ENCODE results near the gene CACNG3.
A peak's percentile ranks its signal among the peaks of the same experiment; 100 is the strongest.
"Not testable (repeated sequence)": the region's sequence is repeated elsewhere in the genome, so short reads cannot be mapped to it uniquely, and the experiment has no call there.

The CACNG3 gene

DNA sequence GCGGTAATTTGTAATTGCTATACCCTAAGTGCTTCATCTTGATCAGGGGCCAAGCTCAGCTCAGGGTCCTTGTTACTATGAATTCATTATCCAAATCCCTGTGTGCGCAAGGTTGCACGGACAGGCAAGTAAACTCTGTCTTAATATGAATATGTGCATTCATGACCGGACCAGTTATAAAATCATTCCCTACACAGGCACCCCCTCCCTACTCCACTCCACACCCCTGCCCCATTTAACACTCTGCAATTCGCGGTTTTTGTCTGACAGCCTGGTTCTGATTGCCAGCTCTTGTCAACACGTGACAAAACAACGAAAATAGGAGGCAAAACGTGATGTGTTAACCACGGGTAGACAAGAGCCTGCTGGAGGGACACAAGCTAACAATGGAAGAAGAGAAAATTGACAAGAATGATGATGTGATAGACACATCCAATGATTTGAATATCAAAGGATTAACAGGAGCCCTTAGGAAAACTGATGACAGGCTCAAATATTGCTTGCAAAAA lies 76.5 kb downstream of the CACNG3 start:
- 83 to 88% methylated on average over 5 to 7 of the region's 10 CpGs for WGBS, 2 experiments (ENCODE audit: insufficient coverage in 2 of 2)
- Histone ChIP-seq H3K4me3 (ENCODE audit: extremely low read depth, insufficient read depth, low read length, poor library complexity, severe bottlenecking) (no peak overlapping the region), H3K4me1 (ENCODE audit: control insufficient read depth, insufficient read depth, low read length, poor library complexity, severe bottlenecking) (no peaks in the 10 kb centered on the region), H3K36me3 (ENCODE audit: control insufficient read depth, insufficient read depth, low read length) (no peaks in the 10 kb centered on the region), H3K9me3 (ENCODE audit: control insufficient read depth, low read length) (no peaks in the 10 kb centered on the region), H3K27ac (ENCODE audit: low read depth, low read length, severe bottlenecking) (no peak overlapping the region)

DNA sequence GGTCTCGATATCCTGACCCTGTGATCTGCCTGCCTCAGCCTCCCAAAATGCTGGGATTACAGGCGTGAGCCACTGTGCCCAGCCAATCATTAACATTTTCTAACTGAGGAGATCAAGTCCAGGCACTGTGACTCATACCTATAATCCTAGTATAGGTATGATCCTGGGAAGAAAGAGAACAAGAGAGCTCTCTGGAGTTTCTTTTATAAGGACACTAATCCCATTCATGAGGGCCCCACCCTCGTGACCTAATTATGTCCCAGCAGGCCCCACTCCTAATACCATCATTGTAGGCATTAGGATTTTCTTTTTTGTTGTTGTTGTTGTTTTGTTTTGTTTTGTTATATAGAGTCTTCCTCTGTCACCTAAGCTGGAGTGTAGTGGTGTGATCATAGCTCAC lies 80.4 kb downstream of the CACNG3 start:
- 93% methylated on average over 2 of the region's 3 CpGs for WGBS, 2 experiments (ENCODE audit: insufficient coverage in 2 of 2)
- Histone ChIP-seq H3K27ac (ENCODE audit: low read depth, low read length, severe bottlenecking) (no peak overlapping the region), H3K4me3 (ENCODE audit: extremely low read depth, insufficient read depth, low read length, poor library complexity, severe bottlenecking) (no peak overlapping the region)

DNA sequence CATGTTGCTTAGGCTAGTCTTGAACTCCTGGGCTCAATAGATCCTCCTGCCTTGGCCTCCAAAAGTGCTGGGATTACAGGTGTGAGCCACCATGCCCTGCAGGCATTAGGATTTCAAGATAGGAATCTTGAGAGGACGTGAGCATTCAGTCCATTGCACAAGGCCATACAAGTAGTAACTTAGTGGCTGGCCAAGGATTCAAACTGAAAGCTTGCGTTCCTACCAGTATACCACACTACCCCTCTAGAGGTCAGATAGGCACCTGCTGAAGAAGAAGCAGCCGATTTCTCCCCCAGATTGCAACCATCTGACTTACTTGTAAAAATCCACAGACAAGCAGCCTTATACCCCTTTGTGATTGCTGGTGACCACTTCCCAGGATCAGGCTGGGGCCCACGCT lies 80.9 kb downstream of the CACNG3 start:
- no peaks in the 10 kb centered on the region for H3K4me1 ChIP-seq (ENCODE audit: control insufficient read depth, insufficient read depth, low read length, poor library complexity, severe bottlenecking)
- H3K27ac ChIP-seq (ENCODE audit: low read depth, low read length, severe bottlenecking), result no peak overlapping the region
- no peaks in the 10 kb centered on the region for H3K9me3 ChIP-seq (ENCODE audit: control insufficient read depth, low read length)
- no peaks in the 10 kb centered on the region for H3K36me3 ChIP-seq (ENCODE audit: control insufficient read depth, insufficient read depth, low read length)
- 96 to 97% methylated on average over 2 to 3 of the region's 4 CpGs for WGBS, 2 experiments (ENCODE audit: insufficient coverage in 2 of 2)
- H3K4me3 ChIP-seq (ENCODE audit: extremely low read depth, insufficient read depth, low read length, poor library complexity, severe bottlenecking), result no peak overlapping the region

More for the DNA sequence above, 80.4 kb downstream of the CACNG3 start:
- Histone ChIP-seq H3K36me3 (ENCODE audit: control insufficient read depth, insufficient read depth, low read length) (no peaks in the 10 kb centered on the region), H3K9me3 (ENCODE audit: control insufficient read depth, low read length) (no peaks in the 10 kb centered on the region), H3K4me1 (ENCODE audit: control insufficient read depth, insufficient read depth, low read length, poor library complexity, severe bottlenecking) (no peaks in the 10 kb centered on the region)

GRCh38 chr16:24343829-24344228 lies 87.7 kb downstream of the CACNG3 start:
- not testable (repeated sequence) for H3K36me3 ChIP-seq (ENCODE audit: control insufficient read depth, insufficient read depth, low read length); H3K27ac ChIP-seq (ENCODE audit: low read depth, low read length, severe bottlenecking); H3K9me3 ChIP-seq (ENCODE audit: control insufficient read depth, low read length); H3K4me3 ChIP-seq (ENCODE audit: extremely low read depth, insufficient read depth, low read length, poor library complexity, severe bottlenecking)
- H3K4me1 ChIP-seq (ENCODE audit: control insufficient read depth, insufficient read depth, low read length, poor library complexity, severe bottlenecking), result peaks cover 13% of the 10 kb centered on the region
- WGBS, 2 experiments (ENCODE audit: insufficient coverage in 2 of 2), result 92 to 100% methylated on average over 5 to 11 of the region's 11 CpGs

DNA sequence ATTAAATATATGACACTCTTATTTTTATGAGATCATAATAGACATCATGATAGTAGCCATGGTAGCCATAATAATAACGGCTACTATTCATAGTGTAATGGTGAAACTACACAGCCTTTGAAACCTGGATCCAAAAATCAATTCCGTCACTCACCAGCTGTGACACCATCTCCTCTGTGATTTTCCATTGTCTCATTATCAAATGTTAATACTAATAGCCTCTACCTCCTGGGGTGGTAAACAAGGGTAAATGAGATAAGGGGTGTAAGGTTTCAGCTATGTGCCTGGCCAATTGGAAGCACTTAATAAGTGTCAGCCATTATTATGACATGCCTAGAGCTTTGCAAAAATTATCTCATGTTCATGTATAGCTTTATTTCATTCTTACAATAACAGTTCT lies 88.6 kb downstream of the CACNG3 start:
- H3K4me1 ChIP-seq (ENCODE audit: control insufficient read depth, insufficient read depth, low read length, poor library complexity, severe bottlenecking), result peaks cover 13% of the 10 kb centered on the region
- no peak overlapping the region for H3K4me3 ChIP-seq (ENCODE audit: extremely low read depth, insufficient read depth, low read length, poor library complexity, severe bottlenecking)
- no peak overlapping the region for H3K27ac ChIP-seq (ENCODE audit: low read depth, low read length, severe bottlenecking)
- H3K36me3 ChIP-seq (ENCODE audit: control insufficient read depth, insufficient read depth, low read length), result no peaks in the 10 kb centered on the region
- WGBS, 2 experiments (ENCODE audit: insufficient coverage in 2 of 2), result 100% methylated on average over 1 of the region's 2 CpGs; no CpG with 5 or more reads in 1 of the 2 experiments
- no peaks in the 10 kb centered on the region for H3K9me3 ChIP-seq (ENCODE audit: control insufficient read depth, low read length)

GRCh38 chr16:24345704-24346103 lies 89.6 kb downstream of the CACNG3 start:
- no peak overlapping the region for H3K27ac ChIP-seq (ENCODE audit: low read depth, low read length, severe bottlenecking)
- H3K4me1 ChIP-seq (ENCODE audit: control insufficient read depth, insufficient read depth, low read length, poor library complexity, severe bottlenecking), result peaks cover 13% of the 10 kb centered on the region
- no peaks in the 10 kb centered on the region for H3K36me3 ChIP-seq (ENCODE audit: control insufficient read depth, insufficient read depth, low read length)
- no peaks in the 10 kb centered on the region for H3K9me3 ChIP-seq (ENCODE audit: control insufficient read depth, low read length)
- 94 to 100% methylated on average over 2 to 3 of the region's 4 CpGs for WGBS, 2 experiments (ENCODE audit: insufficient coverage in 2 of 2)
- no peak overlapping the region for H3K4me3 ChIP-seq (ENCODE audit: extremely low read depth, insufficient read depth, low read length, poor library complexity, severe bottlenecking)

DNA sequence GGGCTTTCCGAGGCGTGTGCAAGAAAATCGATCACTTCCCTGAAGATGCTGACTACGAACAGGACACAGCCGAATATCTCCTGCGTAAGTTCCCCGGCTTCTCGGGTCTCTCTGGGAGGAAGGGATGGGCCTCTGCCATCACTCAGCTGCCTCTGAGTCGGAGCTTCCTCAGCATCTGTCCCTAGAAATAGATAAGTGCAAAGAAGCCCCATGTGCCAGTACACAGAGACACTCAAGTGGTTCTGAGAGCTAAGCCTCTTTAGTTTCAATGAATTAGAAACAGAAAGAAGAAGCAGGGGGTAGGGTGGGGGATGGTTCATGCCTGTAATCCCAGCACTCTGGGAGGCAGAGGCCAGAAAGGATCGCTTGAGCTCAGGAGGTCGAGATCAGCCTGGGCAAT lies 90.6 kb downstream of the CACNG3 start:
- WGBS, 2 experiments (ENCODE audit: insufficient coverage in 2 of 2), result 73 to 81% methylated on average over 8 to 9 of the region's 11 CpGs
- H3K27ac ChIP-seq (ENCODE audit: low read depth, low read length, severe bottlenecking), result no peak overlapping the region
- no peaks in the 10 kb centered on the region for H3K36me3 ChIP-seq (ENCODE audit: control insufficient read depth, insufficient read depth, low read length)
- peaks cover 13% of the 10 kb centered on the region for H3K4me1 ChIP-seq (ENCODE audit: control insufficient read depth, insufficient read depth, low read length, poor library complexity, severe bottlenecking)
- no peaks in the 10 kb centered on the region for H3K9me3 ChIP-seq (ENCODE audit: control insufficient read depth, low read length)
- no peak overlapping the region for H3K4me3 ChIP-seq (ENCODE audit: extremely low read depth, insufficient read depth, low read length, poor library complexity, severe bottlenecking)

GRCh38 chr16:24347556-24347955 lies 91.4 kb downstream of the CACNG3 start:
- H3K27ac ChIP-seq (ENCODE audit: low read depth, low read length, severe bottlenecking), result no peak overlapping the region

GRCh38 chr16:24348545-24349290 lies 92.6 kb downstream of the CACNG3 start:
- Histone ChIP-seq H3K4me3 (ENCODE audit: extremely low read depth, insufficient read depth, low read length, poor library complexity, severe bottlenecking) (no peak overlapping the region), H3K4me1 (ENCODE audit: control insufficient read depth, insufficient read depth, low read length, poor library complexity, severe bottlenecking) (peaks cover 13% of the 10 kb centered on the region), H3K9me3 (ENCODE audit: control insufficient read depth, low read length) (no peaks in the 10 kb centered on the region), H3K27ac (ENCODE audit: low read depth, low read length, severe bottlenecking) (peak overlapping the region; percentile 51), H3K36me3 (ENCODE audit: control insufficient read depth, insufficient read depth, low read length) (no peaks in the 10 kb centered on the region)
- 13 to 39% methylated on average over 2 to 3 of the region's 9 CpGs for WGBS, 2 experiments (ENCODE audit: insufficient coverage in 2 of 2)

More at GRCh38 chr16:24347556-24347955, 91.4 kb downstream of the CACNG3 start:
- Histone ChIP-seq H3K9me3 (ENCODE audit: control insufficient read depth, low read length) (no peaks in the 10 kb centered on the region), H3K4me1 (ENCODE audit: control insufficient read depth, insufficient read depth, low read length, poor library complexity, severe bottlenecking) (peaks cover 13% of the 10 kb centered on the region), H3K36me3 (ENCODE audit: control insufficient read depth, insufficient read depth, low read length) (no peaks in the 10 kb centered on the region), H3K4me3 (ENCODE audit: extremely low read depth, insufficient read depth, low read length, poor library complexity, severe bottlenecking) (no peak overlapping the region)
- WGBS, 2 experiments (ENCODE audit: insufficient coverage in 2 of 2), result 35 to 100% methylated on average over 1 to 2 of the region's 2 CpGs

GRCh38 chr16:24349320-24349719 lies 93.2 kb downstream of the CACNG3 start:
- H3K27ac ChIP-seq (ENCODE audit: low read depth, low read length, severe bottlenecking), result peak overlapping the region; percentile 51
- H3K9me3 ChIP-seq (ENCODE audit: control insufficient read depth, low read length), result no peaks in the 10 kb centered on the region
- H3K4me3 ChIP-seq (ENCODE audit: extremely low read depth, insufficient read depth, low read length, poor library complexity, severe bottlenecking), result no peak overlapping the region
- no peaks in the 10 kb centered on the region for H3K36me3 ChIP-seq (ENCODE audit: control insufficient read depth, insufficient read depth, low read length)
- H3K4me1 ChIP-seq (ENCODE audit: control insufficient read depth, insufficient read depth, low read length, poor library complexity, severe bottlenecking), result peaks cover 13% of the 10 kb centered on the region
- 86 to 94% methylated on average over 2 to 4 of the region's 8 CpGs for WGBS, 2 experiments (ENCODE audit: insufficient coverage in 2 of 2)

DNA sequence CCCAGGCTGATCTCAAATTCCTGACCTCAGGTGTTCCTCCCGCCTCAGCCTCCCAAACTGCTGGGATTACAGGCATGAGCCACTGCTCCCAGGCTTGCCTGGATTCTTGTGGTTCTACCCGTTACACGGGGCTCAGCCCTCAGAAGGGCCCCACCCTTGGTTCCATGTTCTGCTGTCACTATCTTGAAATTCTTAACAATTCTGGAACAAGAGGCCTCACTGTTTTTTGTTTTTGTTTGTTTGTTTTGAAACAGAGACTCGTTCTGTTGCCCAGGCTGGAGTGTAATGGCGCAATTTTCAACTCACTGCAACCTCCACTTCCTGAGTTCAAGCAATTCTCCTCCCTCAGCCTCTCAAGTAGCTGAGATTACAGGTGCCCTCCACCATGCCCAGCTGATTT lies 96.6 kb downstream of the CACNG3 start:
- 94 to 100% methylated on average over 3 to 4 of the region's 5 CpGs for WGBS, 2 experiments (ENCODE audit: insufficient coverage in 2 of 2)
- Histone ChIP-seq H3K36me3 (ENCODE audit: control insufficient read depth, insufficient read depth, low read length) (no peaks in the 10 kb centered on the region), H3K4me3 (ENCODE audit: extremely low read depth, insufficient read depth, low read length, poor library complexity, severe bottlenecking) (no peak overlapping the region), H3K27ac (ENCODE audit: low read depth, low read length, severe bottlenecking) (no peak overlapping the region), H3K9me3 (ENCODE audit: control insufficient read depth, low read length) (no peaks in the 10 kb centered on the region), H3K4me1 (ENCODE audit: control insufficient read depth, insufficient read depth, low read length, poor library complexity, severe bottlenecking) (peaks cover 7% of the 10 kb centered on the region)
